Measurements from ENCODE around the gene PHYKPL. TPM values are rescaled to one million over a fixed set of nuclear protein-coding genes. Genes with fewer than 3 reads are reported as not detected.

The PHYKPL gene
- total RNA-seq, 1 donor from 2014 or later: 205 TPM

DNA sequence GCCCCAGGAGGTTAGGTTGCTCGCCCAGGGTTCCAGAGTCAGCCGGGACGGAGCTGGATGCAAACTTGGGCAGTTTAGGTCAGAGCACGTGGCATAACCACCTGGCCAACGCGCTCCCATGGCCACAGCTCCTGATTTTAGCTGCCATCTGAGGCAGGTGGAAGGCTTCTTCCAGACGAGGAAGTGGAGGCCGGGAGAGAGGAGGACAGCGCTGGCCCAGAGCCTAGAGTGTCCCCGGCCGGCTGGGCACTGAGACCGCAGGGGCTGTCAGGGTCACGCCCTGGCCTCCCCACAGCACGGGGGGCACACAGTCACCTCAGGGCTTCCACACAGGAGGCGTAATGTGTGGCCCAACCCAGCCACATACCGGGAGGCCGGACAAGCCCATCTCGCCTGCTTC lies 16.1 kb upstream of the PHYKPL start:
- Mint-ChIP-seq H3K36me3 (ENCODE audit: low read depth) (no peaks in the 10 kb centered on the region), H3K9me3 (no peaks in the 10 kb centered on the region), H3K27ac (no peak overlapping the region), H3K27me3 (no peaks in the 10 kb centered on the region), H3K4me1 (peaks cover 19% of the 10 kb centered on the region), H3K4me3 (no peak overlapping the region)
- POLR2A ChIA-PET: interaction anchor here (0.9 kb wide), 1 partner anchor 44 kb away, joined by 3 read pairs; the partner anchor contains the start of gene HNRNPAB
- intact Hi-C loops (cut with micrococcal nuclease): no loop called here
- CTCF ChIA-PET: no interaction called here
- ATAC-seq (ENCODE audit: low read depth): no peak
- no peak for TF ChIP-seq CTCF (IDR thresholded peaks at IDR 0.05)
- DNase-seq: no peak

GRCh38 chr5:178247481-178248456 lies 15.2 kb upstream of the PHYKPL start:
- TF ChIP-seq CTCF (IDR thresholded peaks at IDR 0.05): no peak
- Mint-ChIP-seq H3K27ac (no peak overlapping the region), H3K9me3 (no peaks in the 10 kb centered on the region), H3K4me1 (peaks cover 17% of the 10 kb centered on the region), H3K27me3 (no peaks in the 10 kb centered on the region), H3K4me3 (no peak overlapping the region), H3K36me3 (ENCODE audit: low read depth) (no peaks in the 10 kb centered on the region)
- peak; percentile 51 for ATAC-seq (ENCODE audit: low read depth)
- POLR2A ChIA-PET: no interaction called here
- no peak for DNase-seq
- intact Hi-C loops (cut with micrococcal nuclease): no loop called here
- CTCF ChIA-PET: no interaction called here

DNA sequence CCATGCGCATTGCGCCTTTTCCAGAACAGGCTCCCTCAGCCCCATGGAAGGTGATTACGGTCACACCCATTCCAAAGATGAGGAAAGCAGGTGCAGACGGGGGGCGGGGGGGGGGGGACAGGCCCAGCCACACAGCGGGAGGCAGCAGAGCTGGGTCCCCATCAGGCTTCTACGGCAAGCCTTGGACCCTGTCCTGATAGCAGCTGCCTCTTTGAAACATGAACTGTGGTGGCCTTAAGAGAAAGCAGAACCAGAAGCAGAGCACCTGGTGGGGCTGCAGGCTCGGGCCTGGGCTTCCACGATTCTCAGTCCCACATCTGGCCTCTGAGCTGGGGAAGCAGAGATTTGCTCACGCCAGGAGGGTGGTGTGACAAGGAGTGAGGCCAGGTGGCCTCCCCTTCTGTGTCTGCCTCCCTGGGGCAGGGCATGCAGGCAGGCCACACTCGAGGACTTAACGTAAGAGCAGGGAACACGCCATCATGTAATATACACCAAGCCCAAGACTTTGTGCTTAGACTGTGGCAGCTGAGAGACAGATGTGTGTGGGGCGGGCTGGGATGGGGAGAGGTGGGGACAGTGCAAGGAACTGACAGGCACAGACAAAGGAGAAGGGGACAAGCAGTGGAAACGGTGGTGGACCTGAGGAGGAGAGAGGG lies 14.2 kb upstream of the PHYKPL start:
- POLR2A ChIA-PET: interaction anchor here (0.9 kb wide), 1 partner anchor 44 kb away, joined by 3 read pairs; no protein-coding TSS in a partner anchor
- CTCF ChIA-PET: no interaction called here
- intact Hi-C loops (cut with micrococcal nuclease): no loop called here
- H3K27me3 Mint-ChIP-seq: no peaks in the 10 kb centered on the region
- peaks cover 15% of the 10 kb centered on the region for H3K4me1 Mint-ChIP-seq
- DNase-seq: no peak
- no peaks in the 10 kb centered on the region for H3K36me3 Mint-ChIP-seq (ENCODE audit: low read depth)
- ATAC-seq (ENCODE audit: low read depth): no peak
- H3K27ac Mint-ChIP-seq: no peak overlapping the region
- no peak for TF ChIP-seq CTCF (IDR thresholded peaks at IDR 0.05)
- no peaks in the 10 kb centered on the region for H3K9me3 Mint-ChIP-seq
- H3K4me3 Mint-ChIP-seq: no peak overlapping the region

- no peak for ATAC-seq (ENCODE audit: low read depth)
- intact Hi-C loops (cut with micrococcal nuclease): no loop called here
- ChIA-PET POLR2A (no interaction called here), CTCF (no interaction called here)
- Mint-ChIP-seq H3K9me3 (no peaks in the 10 kb centered on the region), H3K27me3 (no peaks in the 10 kb centered on the region), H3K4me1 (peaks cover 25% of the 10 kb centered on the region), H3K4me3 (no peak overlapping the region), H3K27ac (no peak overlapping the region), H3K36me3 (ENCODE audit: low read depth) (no peaks in the 10 kb centered on the region)
- DNase-seq: no peak
- TF ChIP-seq CTCF (IDR thresholded peaks at IDR 0.05): no peak
These were observed 12.8 kb upstream of the PHYKPL start for GRCh38 chr5:178245389-178245788.

GRCh38 chr5:178244576-178244975 lies 12.0 kb upstream of the PHYKPL start:
- Mint-ChIP-seq H3K4me1 (peaks cover 23% of the 10 kb centered on the region), H3K27ac (no peak overlapping the region), H3K4me3 (no peak overlapping the region), H3K9me3 (no peaks in the 10 kb centered on the region), H3K27me3 (no peaks in the 10 kb centered on the region), H3K36me3 (ENCODE audit: low read depth) (no peaks in the 10 kb centered on the region)
- DNase-seq (no peak), ATAC-seq (ENCODE audit: low read depth) (no peak)
- no peak for TF ChIP-seq CTCF (IDR thresholded peaks at IDR 0.05)
- ChIA-PET POLR2A (no interaction called here), CTCF (interaction anchor here (0.8 kb wide), 1 partner anchor 11 kb away, joined by 3 read pairs; no protein-coding TSS in a partner anchor)
- intact Hi-C loops (cut with micrococcal nuclease): no loop called here

Data from activated B cell treated with CpG ODN at 0.5 μM for 24 hours (primary cell).